Gastroesophageal sphincter (tissue), 3 donors: Measurements from ENCODE around the gene HMGCR.

Source experiments
- EP300 ChIP-seq: sonication (generic); formaldehyde crosslinking; IDR thresholded peaks from one replicate; pipeline ENCODE4 v1.6.1; 2017; ENCODE audit warnings: antibody characterized with exemption, mild to moderate bottlenecking
- POLR2A ChIP-seq, 2 donors: fragments of 450-650 bp; IDR thresholded peaks; one replicate each; pipeline ENCODE4 v1.6.1; 2017; ENCODE audit warnings: antibody characterized with exemption in 2 of 2, mild to moderate bottlenecking in 2 of 2, moderate library complexity in 1 of 2
- POLR2AphosphoS5 ChIP-seq: sonication (generic); formaldehyde crosslinking; IDR thresholded peaks from one replicate; pipeline ENCODE4 v1.6.1; 2017; ENCODE audit warnings: antibody characterized with exemption
- TF ChIP-seq, protein P1 (sequence below), 4 experiments: fragments of 200-600 bp in 2 of 4; fragments of 450-650 bp in 2 of 4; sonication (generic) in 1 of 4; IDR thresholded peaks; one replicate each; pipeline ENCODE4 v1.5.1; 2017 to 2019; ENCODE audit warnings: antibody characterized with exemption in 4 of 4, mild to moderate bottlenecking in 2 of 4, moderate library complexity in 2 of 4

DNA sequence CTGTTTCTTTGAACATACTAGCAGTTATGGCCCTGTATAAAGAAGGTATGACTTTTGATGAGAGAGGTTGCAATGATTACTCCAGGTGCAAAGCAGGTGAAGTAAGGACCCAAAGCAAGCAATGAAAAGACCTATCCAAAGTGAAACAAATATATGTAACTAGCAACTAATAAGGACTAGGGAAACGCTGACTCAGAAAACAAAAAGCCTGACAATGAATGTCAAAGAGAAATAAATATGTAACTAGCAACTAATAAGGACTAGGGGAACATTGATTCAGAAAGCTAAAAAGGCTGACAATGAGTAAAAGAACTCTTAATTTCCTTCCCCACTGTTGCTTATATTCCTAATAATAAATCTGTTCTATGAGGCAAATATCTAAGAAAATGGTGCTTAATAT, 43.1 kb downstream of the HMGCR start:
- TF ChIP-seq POLR2A (IDR thresholded peaks at IDR 0.05) = no peak
- TF ChIP-seq, protein P1, sequence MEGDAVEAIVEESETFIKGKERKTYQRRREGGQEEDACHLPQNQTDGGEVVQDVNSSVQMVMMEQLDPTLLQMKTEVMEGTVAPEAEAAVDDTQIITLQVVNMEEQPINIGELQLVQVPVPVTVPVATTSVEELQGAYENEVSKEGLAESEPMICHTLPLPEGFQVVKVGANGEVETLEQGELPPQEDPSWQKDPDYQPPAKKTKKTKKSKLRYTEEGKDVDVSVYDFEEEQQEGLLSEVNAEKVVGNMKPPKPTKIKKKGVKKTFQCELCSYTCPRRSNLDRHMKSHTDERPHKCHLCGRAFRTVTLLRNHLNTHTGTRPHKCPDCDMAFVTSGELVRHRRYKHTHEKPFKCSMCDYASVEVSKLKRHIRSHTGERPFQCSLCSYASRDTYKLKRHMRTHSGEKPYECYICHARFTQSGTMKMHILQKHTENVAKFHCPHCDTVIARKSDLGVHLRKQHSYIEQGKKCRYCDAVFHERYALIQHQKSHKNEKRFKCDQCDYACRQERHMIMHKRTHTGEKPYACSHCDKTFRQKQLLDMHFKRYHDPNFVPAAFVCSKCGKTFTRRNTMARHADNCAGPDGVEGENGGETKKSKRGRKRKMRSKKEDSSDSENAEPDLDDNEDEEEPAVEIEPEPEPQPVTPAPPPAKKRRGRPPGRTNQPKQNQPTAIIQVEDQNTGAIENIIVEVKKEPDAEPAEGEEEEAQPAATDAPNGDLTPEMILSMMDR (IDR thresholded peaks at IDR 0.05) = no peak
- TF ChIP-seq POLR2AphosphoS5 = no peak
- no peak for TF ChIP-seq EP300
